ENCODE measurements around the gene PEAR1. TPM values are rescaled to one million over a fixed set of nuclear protein-coding genes. Genes with fewer than 3 reads are reported as not detected.

Gene PEAR1
- total RNA-seq, 1 donor from 2014 or later: 0.41 TPM

- DNase-seq (ENCODE audit: low spot score in 2 of 2) (no peak), FAIRE-seq (no peak)
Measured at GRCh38 chr1:156931211-156931952, 37.9 kb downstream of the PEAR1 start.

GRCh38 chr1:156931974-156932710 is 38.6 kb downstream of the PEAR1 start:
- FAIRE-seq: no peak
- no peak for DNase-seq (ENCODE audit: low spot score in 2 of 2)

DNA sequence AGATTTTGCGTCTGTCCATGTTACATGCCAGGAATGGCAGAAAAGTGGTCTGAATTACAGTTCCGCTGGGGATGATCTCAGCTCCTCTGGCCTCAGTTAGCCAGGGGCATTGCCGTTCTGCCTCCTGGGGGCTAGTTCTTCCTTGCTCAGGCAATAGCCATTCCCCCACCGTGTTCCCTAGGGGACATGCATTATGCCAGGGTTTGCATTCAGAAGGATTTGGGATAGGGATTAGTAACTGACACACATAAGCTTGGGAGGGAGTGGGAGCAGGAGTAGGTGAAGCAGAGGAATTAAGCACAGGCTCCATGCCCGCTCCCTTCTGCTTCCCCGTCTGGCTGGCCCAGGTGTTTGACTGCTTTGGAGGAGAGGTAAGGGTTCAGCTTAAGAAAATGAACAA is 39.6 kb downstream of the PEAR1 start:
- DNase-seq (ENCODE audit: low spot score in 2 of 2): no peak
- FAIRE-seq: no peak

DNA sequence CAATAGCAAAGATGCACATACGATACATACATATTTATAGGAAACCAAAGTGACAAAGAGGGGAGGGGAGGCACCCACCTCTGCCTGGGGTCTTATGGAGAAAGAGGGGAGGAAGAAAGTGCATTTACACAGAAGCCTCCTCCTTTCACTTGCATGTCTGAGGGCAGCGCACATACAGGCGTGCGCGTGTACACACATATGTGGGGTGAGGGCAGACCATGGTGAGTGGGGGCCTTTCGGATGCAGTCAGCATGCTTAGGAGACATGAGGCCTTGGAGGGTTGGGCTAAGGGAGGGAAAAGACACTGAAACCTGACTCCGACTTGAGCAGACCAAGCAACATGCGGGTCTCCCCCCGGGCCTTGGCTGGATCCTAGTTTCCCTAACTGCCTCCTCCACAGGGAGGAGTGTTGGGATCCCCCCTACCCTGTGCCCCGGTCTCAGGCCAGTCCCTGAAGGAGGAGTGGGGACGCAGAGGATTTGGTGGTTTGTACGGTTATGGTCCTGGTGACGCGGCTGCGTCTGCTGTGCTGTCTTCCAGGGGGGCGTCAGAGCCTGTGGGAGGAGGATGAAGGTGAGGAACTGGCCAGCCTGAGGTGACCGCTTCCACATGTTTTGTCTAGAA is 42.1 kb downstream of the PEAR1 start:
- FAIRE-seq: no peak
- DNase-seq (ENCODE audit: low spot score in 2 of 2): no peak

DNA sequence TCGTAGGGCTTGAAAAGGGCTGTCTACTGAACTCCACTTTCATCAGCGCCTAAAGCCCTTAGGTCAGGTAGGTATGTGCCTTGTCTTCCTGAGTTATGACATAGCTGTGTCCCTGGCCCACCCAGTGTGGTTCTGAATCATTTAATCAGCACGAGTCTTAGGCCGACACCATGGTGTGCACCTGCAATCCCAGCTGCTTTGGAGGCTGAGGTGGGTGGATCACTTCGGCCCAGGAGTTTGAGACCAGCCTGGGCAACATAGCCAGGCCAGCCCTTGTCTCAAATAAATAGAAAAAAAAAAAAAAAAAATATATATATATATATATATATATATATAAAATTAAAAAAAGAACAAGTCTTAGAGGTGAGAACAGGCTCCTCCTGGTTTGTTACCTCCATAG is 42.7 kb downstream of the PEAR1 start:
- DNase-seq (ENCODE audit: low spot score in 2 of 2) (no peak), FAIRE-seq (no peak)

DNA sequence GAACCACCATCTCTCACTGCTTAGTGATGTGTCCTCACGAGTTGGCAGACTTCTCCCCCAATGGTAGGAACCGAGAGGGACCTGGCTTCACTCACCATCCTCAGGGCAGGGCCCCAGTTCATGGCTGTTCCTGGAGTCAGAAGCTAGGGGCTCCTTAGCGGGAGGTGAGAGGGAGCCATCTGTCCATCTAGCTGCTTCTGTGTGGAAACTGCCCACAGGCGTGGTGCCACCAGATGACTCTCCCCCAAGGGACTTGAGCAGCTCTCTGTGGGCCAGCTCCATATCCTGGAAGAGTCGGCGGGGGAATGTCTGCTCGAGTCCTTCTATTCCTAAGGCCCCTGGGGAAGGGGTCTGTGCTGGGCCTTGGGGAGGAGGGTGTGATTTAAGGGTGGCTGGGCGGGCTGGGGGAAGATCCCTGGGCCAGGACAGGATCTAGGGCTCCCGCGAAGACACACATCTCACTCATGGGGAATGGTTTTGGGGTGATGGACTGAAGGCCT is 43.3 kb downstream of the PEAR1 start:
- FAIRE-seq (no peak), DNase-seq (ENCODE audit: low spot score in 2 of 2) (no peak)

DNA sequence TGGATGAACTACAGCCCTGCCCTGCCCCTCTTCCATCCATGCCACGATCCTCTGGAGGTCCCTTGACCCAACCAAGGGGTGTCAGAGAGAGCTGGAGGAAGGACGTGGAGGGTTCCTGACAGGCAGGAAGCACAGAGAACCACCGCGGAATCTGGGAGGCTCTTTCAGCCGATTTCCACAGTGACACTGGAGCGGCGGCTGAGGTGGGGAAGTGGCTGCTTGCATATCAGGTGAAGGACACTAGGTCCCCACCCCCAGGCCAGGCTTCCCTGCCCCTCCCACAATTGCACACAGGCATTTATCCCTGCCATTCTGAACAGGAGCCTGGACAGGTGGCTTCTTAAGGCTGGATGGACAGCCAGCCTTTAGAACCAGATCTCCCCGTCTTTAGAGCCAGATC is 44.4 kb downstream of the PEAR1 start:
- FAIRE-seq (no peak), DNase-seq (ENCODE audit: low spot score in 2 of 2) (no peak)

DNA sequence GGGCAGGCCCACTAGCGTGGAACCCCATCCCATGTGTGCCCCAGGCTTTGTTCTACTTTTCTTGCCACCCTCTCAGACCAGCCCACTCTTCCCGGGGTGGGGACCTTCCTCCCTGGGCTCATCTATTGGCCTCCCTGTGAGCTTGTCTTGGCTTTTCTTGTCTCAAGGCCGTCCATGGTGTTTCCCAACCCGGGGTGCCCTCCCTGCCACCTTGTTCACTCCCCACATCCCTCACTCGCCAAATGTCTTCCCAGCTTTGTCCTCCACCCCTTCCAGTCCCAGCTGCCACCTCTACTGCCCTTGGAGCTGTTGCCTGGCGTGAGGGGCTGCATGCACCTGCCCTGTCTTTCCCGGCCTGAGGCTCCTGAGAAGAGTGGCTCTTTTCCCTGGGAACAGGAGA is 45.3 kb downstream of the PEAR1 start:
- FAIRE-seq: no peak
- DNase-seq (ENCODE audit: low spot score in 2 of 2): no peak

- no peak for FAIRE-seq
Measured at GRCh38 chr1:156939786-156940334, 46.3 kb downstream of the PEAR1 start.

GRCh38 chr1:156941675-156942074 is 48.2 kb downstream of the PEAR1 start:
- FAIRE-seq: no peak
- no peak for DNase-seq (ENCODE audit: low spot score in 2 of 2)

More at GRCh38 chr1:156939786-156940334, 46.3 kb downstream of the PEAR1 start:
- no peak for DNase-seq (ENCODE audit: low spot score in 2 of 2)

DNA sequence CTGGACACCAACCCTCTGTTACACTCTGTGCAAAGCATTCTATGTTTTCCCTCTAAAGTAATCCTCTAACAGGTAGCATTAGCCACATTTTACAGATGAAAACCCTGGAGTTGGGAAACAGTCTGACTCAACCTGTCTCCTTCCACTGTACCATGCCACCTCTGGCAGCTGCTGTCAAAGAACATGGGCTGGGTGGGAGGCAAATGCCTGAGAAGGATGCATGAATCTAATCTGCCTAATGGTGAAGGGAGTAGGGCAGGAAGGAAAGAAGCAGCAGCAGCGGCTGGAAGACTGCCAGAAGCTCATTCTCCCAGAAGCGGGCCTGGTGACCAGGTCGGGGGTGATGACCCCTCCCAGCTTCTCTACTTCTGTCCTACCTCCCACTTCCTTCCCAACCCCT is 48.7 kb downstream of the PEAR1 start:
- DNase-seq (ENCODE audit: low spot score in 2 of 2): no peak
- FAIRE-seq: no peak

GRCh38 chr1:156942576-156942975 is 49.1 kb downstream of the PEAR1 start:
- DNase-seq (ENCODE audit: low spot score in 2 of 2) (no peak), FAIRE-seq (no peak)

GRCh38 chr1:156943756-156944155 is 50.2 kb downstream of the PEAR1 start:
- DNase-seq (ENCODE audit: low spot score in 2 of 2) (no peak), FAIRE-seq (no peak)

DNA sequence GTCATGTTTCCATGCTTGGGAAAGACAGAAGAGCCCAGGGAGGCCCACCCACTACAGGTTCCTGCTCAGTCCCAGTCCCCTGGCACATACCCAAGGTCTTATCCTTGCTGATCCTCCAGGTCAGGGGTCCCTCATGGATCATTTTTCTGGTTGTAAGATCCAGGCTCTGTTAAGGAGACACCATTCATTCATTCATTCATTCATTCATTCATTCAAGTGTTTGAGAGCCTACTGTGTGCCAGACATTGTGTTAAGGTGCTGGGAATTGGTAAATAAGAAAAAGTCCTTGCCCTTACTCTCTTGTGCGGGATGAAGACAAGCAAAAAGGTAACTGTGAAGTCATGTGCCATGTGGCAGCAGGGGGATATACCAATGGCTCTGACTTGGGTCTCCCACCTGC is 50.8 kb downstream of the PEAR1 start:
- DNase-seq (ENCODE audit: low spot score in 2 of 2): no peak
- no peak for FAIRE-seq

- FAIRE-seq: no peak
- no peak for DNase-seq (ENCODE audit: low spot score in 2 of 2)
Measured at GRCh38 chr1:156944848-156945247, 51.3 kb downstream of the PEAR1 start.

DNA sequence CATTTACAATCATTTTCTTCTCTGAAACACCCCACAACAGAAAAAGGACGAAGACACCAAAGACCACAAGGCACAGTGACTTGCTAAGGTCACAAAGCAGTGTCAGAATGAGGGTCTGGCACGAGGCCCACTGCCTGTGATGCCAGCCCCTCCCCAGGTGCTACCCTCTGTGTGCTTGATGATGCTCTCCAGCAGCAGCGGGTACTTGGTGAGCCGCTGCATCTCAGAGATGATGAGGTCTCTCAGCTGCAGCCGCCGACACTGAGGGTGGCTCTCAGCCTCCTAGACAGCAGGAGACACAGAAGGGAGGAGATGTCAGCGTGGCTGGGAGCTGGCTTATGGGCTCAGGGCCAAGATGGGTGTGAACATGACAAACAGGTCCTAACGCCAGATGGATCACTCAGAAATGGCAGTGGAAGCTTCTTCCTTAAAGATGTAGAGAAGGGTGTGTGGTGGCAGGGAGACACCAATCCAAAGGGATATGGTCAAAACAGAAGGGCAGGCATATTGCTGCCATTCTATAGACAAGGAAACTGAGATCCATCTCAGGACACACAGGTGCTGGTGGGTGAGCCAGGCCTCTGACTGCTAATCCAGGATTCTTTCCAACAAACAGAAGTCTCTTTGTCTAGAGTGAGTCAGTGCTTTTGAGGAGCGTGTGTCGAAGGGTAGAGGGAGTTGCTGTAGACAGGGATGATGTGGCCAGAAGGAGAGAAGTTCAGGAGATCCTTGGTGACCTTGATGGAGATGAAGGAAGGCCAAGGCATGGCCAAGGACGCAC is 52.6 kb downstream of the PEAR1 start:
- FAIRE-seq (no peak), DNase-seq (ENCODE audit: low spot score in 2 of 2) (no peak)

GRCh38 chr1:156947127-156947526 is 53.6 kb downstream of the PEAR1 start:
- FAIRE-seq: no peak
- no peak for DNase-seq (ENCODE audit: low spot score in 2 of 2)

DNA sequence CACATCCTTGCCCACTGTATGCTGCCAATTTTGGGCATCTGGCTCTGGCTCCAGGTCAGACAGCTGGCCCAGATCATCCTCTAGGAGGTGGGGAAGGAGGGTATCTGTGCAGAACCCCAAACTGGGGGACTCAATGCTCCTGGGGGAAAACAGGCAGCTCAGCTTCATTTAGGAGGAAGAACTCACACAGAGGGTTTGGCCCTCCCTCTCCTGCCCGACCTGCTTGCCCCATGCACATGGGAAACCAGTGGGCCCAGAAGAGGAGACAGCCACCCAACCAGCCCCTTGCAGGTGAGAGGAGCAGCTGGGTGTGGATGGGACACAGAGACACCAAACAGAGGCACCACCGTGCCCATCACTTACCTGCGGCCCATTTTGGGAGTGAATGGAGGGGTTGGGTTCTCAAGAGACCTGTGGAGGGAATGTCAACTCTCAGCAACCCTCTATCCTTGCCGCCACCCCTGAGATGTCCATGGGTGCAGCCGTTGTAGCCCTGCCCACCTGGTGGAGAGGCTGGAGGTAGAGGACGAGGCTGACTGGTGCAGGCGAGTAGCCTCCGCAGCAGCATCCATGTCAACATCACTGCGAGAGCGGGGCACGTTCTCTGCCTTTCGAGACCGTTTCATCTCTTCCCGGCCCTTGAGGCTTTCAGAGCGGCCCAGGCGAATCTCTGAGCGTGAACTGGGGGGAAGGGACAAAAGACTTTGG is 54.5 kb downstream of the PEAR1 start:
- DNase-seq (ENCODE audit: low spot score in 2 of 2) (no peak), FAIRE-seq (no peak)

- FAIRE-seq (no peak), DNase-seq (ENCODE audit: low spot score in 2 of 2) (no peak)
Measured at GRCh38 chr1:156948708-156949107, 55.2 kb downstream of the PEAR1 start.

DNA sequence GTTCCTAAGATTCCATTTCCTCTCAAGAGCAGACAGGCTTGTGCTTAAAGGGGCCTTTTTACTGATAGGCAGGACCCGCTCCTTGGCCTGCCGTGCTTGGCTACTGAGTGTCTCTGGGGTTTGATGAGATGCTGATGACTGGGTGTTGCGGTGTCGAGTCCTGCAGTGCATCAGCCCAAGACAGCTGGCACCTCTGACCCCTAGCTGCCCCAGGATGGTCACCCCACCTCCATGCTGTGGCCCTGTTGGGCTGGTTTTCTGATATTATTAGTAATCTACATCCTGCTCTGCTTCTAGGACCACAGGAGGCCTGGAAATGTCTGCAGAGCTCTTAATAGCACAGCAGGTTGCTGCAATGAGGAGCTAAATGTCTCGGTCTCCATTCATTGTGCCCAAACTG is 55.6 kb downstream of the PEAR1 start:
- FAIRE-seq (no peak), DNase-seq (ENCODE audit: low spot score in 2 of 2) (no peak)

All from frontal cortex (tissue), 4 donors.